Astrocyte (in vitro differentiated cells and primary cell): ENCODE measurements around the gene TMEM132C.

ENCODE experiments used
- EZH2 ChIP-seq: IDR thresholded peaks from 2 replicates; pipeline ENCODE4 v1.6.1; 2012; ENCODE audit warnings: mild to moderate bottlenecking, low read length, inconsistent platforms; ENCODE audit not compliant: insufficient read depth
- TF ChIP-seq, protein P1 (sequence below): IDR thresholded peaks from 2 replicates; pipeline ENCODE4 v1.5.1; 2011; ENCODE audit warnings: low read depth, mild to moderate bottlenecking, inconsistent platforms, low read length, moderate library complexity; ENCODE audit not compliant: insufficient read depth

DNA sequence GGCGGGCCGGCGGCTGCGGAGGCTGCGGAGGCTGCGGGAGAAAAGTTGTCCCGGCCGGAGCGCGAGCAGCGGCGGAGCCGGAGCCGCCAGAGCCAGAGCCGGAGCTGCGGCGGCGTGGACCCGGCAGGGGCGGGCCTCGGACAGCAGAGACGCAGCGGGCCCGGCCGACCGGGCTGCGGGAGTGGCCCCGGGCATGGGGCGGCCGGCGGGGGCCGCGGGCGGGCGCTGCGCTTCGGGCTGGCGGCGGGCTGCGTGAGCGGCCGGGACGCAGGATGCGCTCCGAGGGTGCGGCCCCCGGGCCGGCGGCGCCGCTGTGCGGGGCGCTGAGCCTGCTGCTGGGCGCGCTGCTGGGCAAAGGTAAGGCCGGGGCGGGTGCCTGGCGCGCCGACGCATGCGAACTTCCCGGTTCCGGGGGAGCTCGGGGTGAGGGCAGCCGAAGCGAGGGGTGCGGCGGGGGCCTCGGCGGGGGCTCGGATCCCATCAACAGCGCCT lies at the start of gene TMEM132C:
- TF ChIP-seq, protein P1, sequence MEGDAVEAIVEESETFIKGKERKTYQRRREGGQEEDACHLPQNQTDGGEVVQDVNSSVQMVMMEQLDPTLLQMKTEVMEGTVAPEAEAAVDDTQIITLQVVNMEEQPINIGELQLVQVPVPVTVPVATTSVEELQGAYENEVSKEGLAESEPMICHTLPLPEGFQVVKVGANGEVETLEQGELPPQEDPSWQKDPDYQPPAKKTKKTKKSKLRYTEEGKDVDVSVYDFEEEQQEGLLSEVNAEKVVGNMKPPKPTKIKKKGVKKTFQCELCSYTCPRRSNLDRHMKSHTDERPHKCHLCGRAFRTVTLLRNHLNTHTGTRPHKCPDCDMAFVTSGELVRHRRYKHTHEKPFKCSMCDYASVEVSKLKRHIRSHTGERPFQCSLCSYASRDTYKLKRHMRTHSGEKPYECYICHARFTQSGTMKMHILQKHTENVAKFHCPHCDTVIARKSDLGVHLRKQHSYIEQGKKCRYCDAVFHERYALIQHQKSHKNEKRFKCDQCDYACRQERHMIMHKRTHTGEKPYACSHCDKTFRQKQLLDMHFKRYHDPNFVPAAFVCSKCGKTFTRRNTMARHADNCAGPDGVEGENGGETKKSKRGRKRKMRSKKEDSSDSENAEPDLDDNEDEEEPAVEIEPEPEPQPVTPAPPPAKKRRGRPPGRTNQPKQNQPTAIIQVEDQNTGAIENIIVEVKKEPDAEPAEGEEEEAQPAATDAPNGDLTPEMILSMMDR, result no peak
- no peak for TF ChIP-seq EZH2
